WTC11 (cell line): Measurements from ENCODE around the gene DMD. TPM values are rescaled to one million over a fixed set of nuclear protein-coding genes. Genes with fewer than 3 reads are reported as not detected.

Source experiments
- ATAC-seq: fragments of 200-7000 bp; cut with Tn5 transposase; 2 replicates; pipeline ENCODE4 v1.10.0; 2021; ENCODE audit warnings: mild to moderate bottlenecking, moderate library complexity
- CTCF ChIA-PET: fragments of 300-600 bp; sonication (Branson Sonifier 250); formaldehyde crosslinking; loops from one replicate; lab custom pipeline; 2021; ENCODE audit warnings: antibody characterized with exemption; lab: Charles Lee
- POLR2A ChIA-PET: fragments of 350-600 bp; sonication (Branson Sonifier 250); formaldehyde crosslinking; loops from one replicate; lab custom pipeline; 2021; ENCODE audit warnings: antibody characterized with exemption; lab: Charles Lee
- DNase-seq: peaks from one replicate; pipeline ENCODE4 v3.0.0; 2021; ENCODE audit warnings: low spot score
- H3K27ac Mint-ChIP-seq: 2 replicates; pipeline ENCODE4 v1.8.0; 2021; ENCODE audit warnings: mixed read lengths
- H3K27me3 Mint-ChIP-seq: 2 replicates; pipeline ENCODE4 v1.8.0; 2021; ENCODE audit warnings: low read depth, mild to moderate bottlenecking, moderate library complexity, mixed read lengths
- H3K36me3 Mint-ChIP-seq: 2 replicates; pipeline ENCODE4 v1.8.0; 2021; ENCODE audit warnings: mixed read lengths
- H3K4me1 Mint-ChIP-seq: 2 replicates; pipeline ENCODE4 v1.8.0; 2022; ENCODE audit warnings: mixed read lengths
- H3K4me3 Mint-ChIP-seq: 2 replicates; pipeline ENCODE4 v1.8.0; 2021; ENCODE audit warnings: mild to moderate bottlenecking, moderate library complexity, mixed read lengths
- H3K9me3 Mint-ChIP-seq: 2 replicates; pipeline ENCODE4 v1.8.0; 2021; ENCODE audit warnings: mixed read lengths
- CBFB ChIP-seq: sonication (generic); formaldehyde crosslinking; IDR thresholded peaks from 2 replicates; pipeline ENCODE4 v1.8.1; 2022; ENCODE audit warnings: mild to moderate bottlenecking, low read depth, missing genetic modification reagents
- EMX1 ChIP-seq: fragments of 250-450 bp; sonication (Bioruptor Pico); IDR thresholded peaks from 2 replicates; pipeline ENCODE4 v1.8.0; 2021; ENCODE audit warnings: mild to moderate bottlenecking
- FOXP1 ChIP-seq: sonication (generic); formaldehyde crosslinking; IDR thresholded peaks from 2 replicates; pipeline ENCODE4 v1.8.0; 2022; ENCODE audit warnings: missing genetic modification reagents, mild to moderate bottlenecking, moderate library complexity, borderline replicate concordance
- HMGA2 ChIP-seq: fragments of 250-450 bp; sonication (Bioruptor Pico); IDR thresholded peaks from 2 replicates; pipeline ENCODE4 v1.4.0; 2021; ENCODE audit warnings: mild to moderate bottlenecking, moderate library complexity
- JAZF1 ChIP-seq: fragments of 250-450 bp; sonication (Bioruptor Pico); IDR thresholded peaks from 2 replicates; pipeline ENCODE4 v1.9.0; 2021; ENCODE audit warnings: moderate library complexity, mild to moderate bottlenecking, inconsistent platforms
- JUN ChIP-seq: sonication (generic); formaldehyde crosslinking; IDR thresholded peaks from 2 replicates; pipeline ENCODE4 v1.8.0; 2023; ENCODE audit warnings: mild to moderate bottlenecking, missing genetic modification reagents
- NFE2L1 ChIP-seq: sonication (generic); formaldehyde crosslinking; IDR thresholded peaks from 2 replicates; pipeline ENCODE4 v1.8.1; 2023; ENCODE audit warnings: missing genetic modification reagents
- NR3C1 ChIP-seq: sonication (generic); formaldehyde crosslinking; conservative IDR thresholded peaks from 2 replicates; pipeline ENCODE4 v1.8.1; 2023; ENCODE audit warnings: low read depth, mild to moderate bottlenecking, missing genetic modification reagents
- OVOL2 ChIP-seq: fragments of 250-450 bp; sonication (Bioruptor Pico); IDR thresholded peaks from 2 replicates; pipeline ENCODE4 v1.9.0; 2021; ENCODE audit warnings: mild to moderate bottlenecking, borderline replicate concordance
- RORB ChIP-seq: fragments of 250-450 bp; sonication (Bioruptor Pico); IDR thresholded peaks from 2 replicates; pipeline ENCODE4 v1.9.0; 2021; ENCODE audit warnings: mild to moderate bottlenecking
- SOX15 ChIP-seq: fragments of 250-450 bp; sonication (Bioruptor Pico); IDR thresholded peaks from 2 replicates; pipeline ENCODE4 v1.9.0; 2021; ENCODE audit warnings: mild to moderate bottlenecking
- ZNF121 ChIP-seq: sonication (generic); formaldehyde crosslinking; IDR thresholded peaks from 2 replicates; pipeline ENCODE4 v1.8.0; 2023; ENCODE audit warnings: missing genetic modification reagents
- ZNF232 ChIP-seq: sonication (generic); formaldehyde crosslinking; IDR thresholded peaks from 2 replicates; pipeline ENCODE4 v1.8.0; 2022; ENCODE audit warnings: mild to moderate bottlenecking, missing genetic modification reagents
- total RNA-seq: library from RNA; stranded (reverse); gene quantifications from 3 replicates; pipeline ENCODE4 v1.2.3, GENCODE V29; 2021
- TF ChIP-seq, protein P1 (sequence below): sonication (generic); formaldehyde crosslinking; IDR thresholded peaks from 2 replicates; pipeline ENCODE4 v1.8.0; 2023; ENCODE audit warnings: missing genetic modification reagents, mild to moderate bottlenecking, borderline replicate concordance
- TF ChIP-seq, protein P2 (sequence below): sonication (generic); formaldehyde crosslinking; IDR thresholded peaks from 2 replicates; pipeline ENCODE4 v1.8.0; 2022; ENCODE audit warnings: missing genetic modification reagents
- TF ChIP-seq, protein P3 (sequence below): fragments of 250-450 bp; sonication (Bioruptor Pico); conservative IDR thresholded peaks from 2 replicates; pipeline ENCODE4 v1.9.0; 2021; ENCODE audit warnings: mild to moderate bottlenecking
- TF ChIP-seq, protein P4 (sequence below): fragments of 200-600 bp; IDR thresholded peaks from 2 replicates; pipeline ENCODE4 v1.8.0; 2022; ENCODE audit warnings: antibody characterized with exemption
- TF ChIP-seq, protein P5 (sequence below): sonication (generic); formaldehyde crosslinking; IDR thresholded peaks from 2 replicates; pipeline ENCODE4 v1.8.1; 2022; ENCODE audit warnings: low read depth, missing genetic modification reagents, borderline replicate concordance
- TF ChIP-seq, protein P6 (sequence below): sonication (generic); formaldehyde crosslinking; conservative IDR thresholded peaks from 2 replicates; pipeline ENCODE4 v1.8.1; 2022; ENCODE audit warnings: mild to moderate bottlenecking, missing genetic modification reagents
- TF ChIP-seq, protein P7 (sequence below): sonication (generic); formaldehyde crosslinking; IDR thresholded peaks from 2 replicates; pipeline ENCODE4 v1.8.0; 2023; ENCODE audit warnings: missing genetic modification reagents

DMD gene
- total RNA-seq, 1 experiment from 2014 or later, result 9.1 TPM

DNA sequence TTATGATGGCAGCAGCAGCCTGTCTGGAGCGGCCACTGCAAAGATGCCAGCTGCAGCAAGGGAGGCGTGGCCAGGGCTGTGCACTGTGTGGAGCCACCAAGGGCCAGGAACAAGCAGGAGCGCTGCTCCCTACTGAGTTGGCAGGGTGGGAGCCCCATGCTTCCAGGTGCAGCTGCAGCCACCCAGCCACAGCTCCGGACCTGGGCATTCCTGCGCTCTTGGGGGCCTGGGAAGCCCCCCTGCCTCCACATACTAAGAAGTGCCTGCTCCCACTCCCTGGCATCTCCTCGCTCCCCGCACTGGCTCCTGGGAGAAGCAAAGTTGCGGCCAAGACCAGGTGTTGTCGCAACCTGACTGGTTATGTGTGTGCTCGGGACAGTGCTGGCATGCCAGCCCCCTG, 619.8 kb downstream of the DMD start (continued):
- TF ChIP-seq, protein P1, sequence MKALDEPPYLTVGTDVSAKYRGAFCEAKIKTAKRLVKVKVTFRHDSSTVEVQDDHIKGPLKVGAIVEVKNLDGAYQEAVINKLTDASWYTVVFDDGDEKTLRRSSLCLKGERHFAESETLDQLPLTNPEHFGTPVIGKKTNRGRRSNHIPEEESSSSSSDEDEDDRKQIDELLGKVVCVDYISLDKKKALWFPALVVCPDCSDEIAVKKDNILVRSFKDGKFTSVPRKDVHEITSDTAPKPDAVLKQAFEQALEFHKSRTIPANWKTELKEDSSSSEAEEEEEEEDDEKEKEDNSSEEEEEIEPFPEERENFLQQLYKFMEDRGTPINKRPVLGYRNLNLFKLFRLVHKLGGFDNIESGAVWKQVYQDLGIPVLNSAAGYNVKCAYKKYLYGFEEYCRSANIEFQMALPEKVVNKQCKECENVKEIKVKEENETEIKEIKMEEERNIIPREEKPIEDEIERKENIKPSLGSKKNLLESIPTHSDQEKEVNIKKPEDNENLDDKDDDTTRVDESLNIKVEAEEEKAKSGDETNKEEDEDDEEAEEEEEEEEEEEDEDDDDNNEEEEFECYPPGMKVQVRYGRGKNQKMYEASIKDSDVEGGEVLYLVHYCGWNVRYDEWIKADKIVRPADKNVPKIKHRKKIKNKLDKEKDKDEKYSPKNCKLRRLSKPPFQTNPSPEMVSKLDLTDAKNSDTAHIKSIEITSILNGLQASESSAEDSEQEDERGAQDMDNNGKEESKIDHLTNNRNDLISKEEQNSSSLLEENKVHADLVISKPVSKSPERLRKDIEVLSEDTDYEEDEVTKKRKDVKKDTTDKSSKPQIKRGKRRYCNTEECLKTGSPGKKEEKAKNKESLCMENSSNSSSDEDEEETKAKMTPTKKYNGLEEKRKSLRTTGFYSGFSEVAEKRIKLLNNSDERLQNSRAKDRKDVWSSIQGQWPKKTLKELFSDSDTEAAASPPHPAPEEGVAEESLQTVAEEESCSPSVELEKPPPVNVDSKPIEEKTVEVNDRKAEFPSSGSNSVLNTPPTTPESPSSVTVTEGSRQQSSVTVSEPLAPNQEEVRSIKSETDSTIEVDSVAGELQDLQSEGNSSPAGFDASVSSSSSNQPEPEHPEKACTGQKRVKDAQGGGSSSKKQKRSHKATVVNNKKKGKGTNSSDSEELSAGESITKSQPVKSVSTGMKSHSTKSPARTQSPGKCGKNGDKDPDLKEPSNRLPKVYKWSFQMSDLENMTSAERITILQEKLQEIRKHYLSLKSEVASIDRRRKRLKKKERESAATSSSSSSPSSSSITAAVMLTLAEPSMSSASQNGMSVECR, result no peak
- TF ChIP-seq, all 79 proteins: peak for 0

DNA sequence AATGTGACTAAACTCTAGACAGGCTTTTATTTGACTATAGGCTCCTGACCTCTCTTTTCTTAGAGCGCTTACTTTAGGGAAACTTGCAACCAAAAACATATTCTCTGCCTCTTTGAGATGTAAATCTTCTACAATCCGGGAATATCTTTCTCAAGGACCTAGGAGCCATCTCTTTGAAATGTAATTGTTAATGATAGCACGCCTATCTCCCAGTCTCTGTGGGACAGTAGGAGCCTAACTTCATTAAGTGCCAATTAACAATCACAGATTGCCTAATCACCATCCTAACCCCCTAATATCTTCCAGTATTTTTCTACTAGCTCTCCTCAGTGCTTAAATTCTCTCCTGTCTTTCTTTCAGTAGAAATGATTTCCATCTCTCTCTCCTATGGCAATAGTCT, 628.6 kb downstream of the DMD start:
- H3K27ac Mint-ChIP-seq, result no peak overlapping the region
- H3K4me1 Mint-ChIP-seq, result 0 out of 2 replicates have a peak, but pooled peaks cover 6% of the 10 kb centered on the region
- DNase-seq, result no peak
- H3K36me3 Mint-ChIP-seq, result no peaks in the 10 kb centered on the region
- POLR2A ChIA-PET, result no interaction called here
- no peak; the same call in 1 of the 2 replicates for ATAC-seq
- no peak for TF ChIP-seq NR3C1 (CRISPR knock-in tag)
- no peak for TF ChIP-seq CBFB (CRISPR knock-in tag)
- TF ChIP-seq, protein P2, sequence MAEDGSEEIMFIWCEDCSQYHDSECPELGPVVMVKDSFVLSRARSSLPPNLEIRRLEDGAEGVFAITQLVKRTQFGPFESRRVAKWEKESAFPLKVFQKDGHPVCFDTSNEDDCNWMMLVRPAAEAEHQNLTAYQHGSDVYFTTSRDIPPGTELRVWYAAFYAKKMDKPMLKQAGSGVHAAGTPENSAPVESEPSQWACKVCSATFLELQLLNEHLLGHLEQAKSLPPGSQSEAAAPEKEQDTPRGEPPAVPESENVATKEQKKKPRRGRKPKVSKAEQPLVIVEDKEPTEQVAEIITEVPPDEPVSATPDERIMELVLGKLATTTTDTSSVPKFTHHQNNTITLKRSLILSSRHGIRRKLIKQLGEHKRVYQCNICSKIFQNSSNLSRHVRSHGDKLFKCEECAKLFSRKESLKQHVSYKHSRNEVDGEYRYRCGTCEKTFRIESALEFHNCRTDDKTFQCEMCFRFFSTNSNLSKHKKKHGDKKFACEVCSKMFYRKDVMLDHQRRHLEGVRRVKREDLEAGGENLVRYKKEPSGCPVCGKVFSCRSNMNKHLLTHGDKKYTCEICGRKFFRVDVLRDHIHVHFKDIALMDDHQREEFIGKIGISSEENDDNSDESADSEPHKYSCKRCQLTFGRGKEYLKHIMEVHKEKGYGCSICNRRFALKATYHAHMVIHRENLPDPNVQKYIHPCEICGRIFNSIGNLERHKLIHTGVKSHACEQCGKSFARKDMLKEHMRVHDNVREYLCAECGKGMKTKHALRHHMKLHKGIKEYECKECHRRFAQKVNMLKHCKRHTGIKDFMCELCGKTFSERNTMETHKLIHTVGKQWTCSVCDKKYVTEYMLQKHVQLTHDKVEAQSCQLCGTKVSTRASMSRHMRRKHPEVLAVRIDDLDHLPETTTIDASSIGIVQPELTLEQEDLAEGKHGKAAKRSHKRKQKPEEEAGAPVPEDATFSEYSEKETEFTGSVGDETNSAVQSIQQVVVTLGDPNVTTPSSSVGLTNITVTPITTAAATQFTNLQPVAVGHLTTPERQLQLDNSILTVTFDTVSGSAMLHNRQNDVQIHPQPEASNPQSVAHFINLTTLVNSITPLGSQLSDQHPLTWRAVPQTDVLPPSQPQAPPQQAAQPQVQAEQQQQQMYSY (CRISPR knock-in tag), result no peak
- TF ChIP-seq ZNF232 (CRISPR knock-in tag), result no peak
- TF ChIP-seq OVOL2 (CRISPR knock-in tag), result no peak
- TF ChIP-seq, protein P3, sequence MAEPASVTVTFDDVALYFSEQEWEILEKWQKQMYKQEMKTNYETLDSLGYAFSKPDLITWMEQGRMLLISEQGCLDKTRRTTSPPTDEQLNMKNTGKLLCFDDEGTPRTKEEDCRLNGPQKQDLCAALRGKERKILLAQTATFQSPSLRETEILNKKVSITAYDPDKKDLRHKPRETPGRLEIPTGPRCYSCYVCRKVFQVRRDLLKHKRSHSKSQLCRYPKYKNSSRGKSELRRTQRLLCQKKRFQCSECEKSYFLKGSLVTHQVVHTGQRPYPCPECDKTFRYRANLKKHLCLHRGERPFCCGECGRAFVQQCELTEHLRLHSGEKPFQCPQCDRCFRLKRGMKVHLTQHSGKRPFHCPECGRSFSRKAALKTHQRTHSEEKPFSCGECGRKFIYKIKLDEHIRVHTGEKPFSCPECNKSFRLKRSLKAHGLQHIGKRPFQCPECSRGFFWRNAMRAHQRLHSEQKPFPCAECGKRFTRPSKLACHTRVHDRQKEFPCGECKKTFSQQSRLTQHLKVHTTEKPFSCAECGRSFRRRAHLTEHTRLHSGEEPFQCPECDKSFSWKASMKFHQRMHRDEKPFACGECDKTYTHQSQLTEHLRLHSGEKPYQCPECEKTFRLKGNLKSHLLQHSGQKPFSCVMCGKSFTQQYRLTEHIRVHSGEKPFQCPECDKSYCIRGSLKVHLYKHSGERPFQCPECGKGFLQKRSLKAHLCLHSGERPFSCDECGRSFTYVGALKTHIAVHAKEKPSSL, result no peak
- TF ChIP-seq, protein P4, sequence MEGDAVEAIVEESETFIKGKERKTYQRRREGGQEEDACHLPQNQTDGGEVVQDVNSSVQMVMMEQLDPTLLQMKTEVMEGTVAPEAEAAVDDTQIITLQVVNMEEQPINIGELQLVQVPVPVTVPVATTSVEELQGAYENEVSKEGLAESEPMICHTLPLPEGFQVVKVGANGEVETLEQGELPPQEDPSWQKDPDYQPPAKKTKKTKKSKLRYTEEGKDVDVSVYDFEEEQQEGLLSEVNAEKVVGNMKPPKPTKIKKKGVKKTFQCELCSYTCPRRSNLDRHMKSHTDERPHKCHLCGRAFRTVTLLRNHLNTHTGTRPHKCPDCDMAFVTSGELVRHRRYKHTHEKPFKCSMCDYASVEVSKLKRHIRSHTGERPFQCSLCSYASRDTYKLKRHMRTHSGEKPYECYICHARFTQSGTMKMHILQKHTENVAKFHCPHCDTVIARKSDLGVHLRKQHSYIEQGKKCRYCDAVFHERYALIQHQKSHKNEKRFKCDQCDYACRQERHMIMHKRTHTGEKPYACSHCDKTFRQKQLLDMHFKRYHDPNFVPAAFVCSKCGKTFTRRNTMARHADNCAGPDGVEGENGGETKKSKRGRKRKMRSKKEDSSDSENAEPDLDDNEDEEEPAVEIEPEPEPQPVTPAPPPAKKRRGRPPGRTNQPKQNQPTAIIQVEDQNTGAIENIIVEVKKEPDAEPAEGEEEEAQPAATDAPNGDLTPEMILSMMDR, result no peak
- TF ChIP-seq EMX1 (CRISPR knock-in tag), result no peak
- no peak for TF ChIP-seq ZNF121
- TF ChIP-seq HMGA2 (CRISPR knock-in tag), result no peak
- TF ChIP-seq SOX15 (CRISPR knock-in tag), result no peak
- TF ChIP-seq, protein P5, sequence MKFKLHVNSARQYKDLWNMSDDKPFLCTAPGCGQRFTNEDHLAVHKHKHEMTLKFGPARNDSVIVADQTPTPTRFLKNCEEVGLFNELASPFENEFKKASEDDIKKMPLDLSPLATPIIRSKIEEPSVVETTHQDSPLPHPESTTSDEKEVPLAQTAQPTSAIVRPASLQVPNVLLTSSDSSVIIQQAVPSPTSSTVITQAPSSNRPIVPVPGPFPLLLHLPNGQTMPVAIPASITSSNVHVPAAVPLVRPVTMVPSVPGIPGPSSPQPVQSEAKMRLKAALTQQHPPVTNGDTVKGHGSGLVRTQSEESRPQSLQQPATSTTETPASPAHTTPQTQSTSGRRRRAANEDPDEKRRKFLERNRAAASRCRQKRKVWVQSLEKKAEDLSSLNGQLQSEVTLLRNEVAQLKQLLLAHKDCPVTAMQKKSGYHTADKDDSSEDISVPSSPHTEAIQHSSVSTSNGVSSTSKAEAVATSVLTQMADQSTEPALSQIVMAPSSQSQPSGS (CRISPR knock-in tag), result no peak
- TF ChIP-seq FOXP1, result no peak
- TF ChIP-seq, protein P6, sequence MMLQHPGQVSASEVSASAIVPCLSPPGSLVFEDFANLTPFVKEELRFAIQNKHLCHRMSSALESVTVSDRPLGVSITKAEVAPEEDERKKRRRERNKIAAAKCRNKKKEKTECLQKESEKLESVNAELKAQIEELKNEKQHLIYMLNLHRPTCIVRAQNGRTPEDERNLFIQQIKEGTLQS (CRISPR knock-in tag), result no peak
- no peak for TF ChIP-seq JAZF1 (CRISPR knock-in tag)
- no peak for TF ChIP-seq RORB (CRISPR knock-in tag)
- TF ChIP-seq, protein P7, sequence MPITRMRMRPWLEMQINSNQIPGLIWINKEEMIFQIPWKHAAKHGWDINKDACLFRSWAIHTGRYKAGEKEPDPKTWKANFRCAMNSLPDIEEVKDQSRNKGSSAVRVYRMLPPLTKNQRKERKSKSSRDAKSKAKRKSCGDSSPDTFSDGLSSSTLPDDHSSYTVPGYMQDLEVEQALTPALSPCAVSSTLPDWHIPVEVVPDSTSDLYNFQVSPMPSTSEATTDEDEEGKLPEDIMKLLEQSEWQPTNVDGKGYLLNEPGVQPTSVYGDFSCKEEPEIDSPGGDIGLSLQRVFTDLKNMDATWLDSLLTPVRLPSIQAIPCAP (CRISPR knock-in tag), result no peak
- TF ChIP-seq JUN (CRISPR knock-in tag), result no peak
- TF ChIP-seq NFE2L1 (CRISPR knock-in tag), result no peak
- H3K27me3 Mint-ChIP-seq, result peaks cover 9% of the 10 kb centered on the region
- H3K9me3 Mint-ChIP-seq, result 0 out of 2 replicates have a peak, but pooled peaks cover 3% of the 10 kb centered on the region
- no peak overlapping the region for H3K4me3 Mint-ChIP-seq
- CTCF ChIA-PET, result no interaction called here
